Brain microvascular endothelial cell (primary cell): ENCODE data around the gene HSH2D.
"Not testable (repeated sequence)": the region's sequence is repeated elsewhere in the genome, so short reads cannot be mapped to it uniquely, and the experiment has no call there.

ENCODE experiments used
- DNase-seq: peaks from one replicate; pipeline ENCODE4 v3.0.0-alpha.2; 2020
- H3K27ac ChIP-seq: fragments of 250-450 bp; sonication (Bioruptor Pico); 2 replicates; pipeline ENCODE4 v1.5.1; 2020; ENCODE audit warnings: mild to moderate bottlenecking, moderate library complexity
- H3K27me3 ChIP-seq: fragments of 250-450 bp; sonication (Bioruptor Pico); replicated peaks from 2 replicates; pipeline ENCODE4 v1.5.1; 2020; ENCODE audit warnings: mild to moderate bottlenecking
- H3K36me3 ChIP-seq: fragments of 250-450 bp; sonication (Bioruptor Pico); replicated peaks from 2 replicates; pipeline ENCODE4 v1.5.1; 2020; ENCODE audit warnings: mild to moderate bottlenecking
- H3K4me3 ChIP-seq: 2 replicates; pipeline ENCODE4 v1.5.1; 2011; ENCODE audit warnings: low read depth, mild to moderate bottlenecking, control low read depth, low read length, moderate library complexity
- CTCF ChIP-seq: IDR thresholded peaks from 2 replicates; pipeline ENCODE4 v1.5.1; 2011; ENCODE audit warnings: low read depth, mild to moderate bottlenecking, moderate library complexity, low read length, control low read depth, inconsistent platforms; ENCODE audit errors: missing control alignments
- in situ Hi-C: cut with HindIII; loops from 2 replicates; pipeline ENCODE4 v1.10.0; 2017; ENCODE audit warnings: low sequenced_read_pairs, low pct_ligation_motif_present

Gene HSH2D

DNA sequence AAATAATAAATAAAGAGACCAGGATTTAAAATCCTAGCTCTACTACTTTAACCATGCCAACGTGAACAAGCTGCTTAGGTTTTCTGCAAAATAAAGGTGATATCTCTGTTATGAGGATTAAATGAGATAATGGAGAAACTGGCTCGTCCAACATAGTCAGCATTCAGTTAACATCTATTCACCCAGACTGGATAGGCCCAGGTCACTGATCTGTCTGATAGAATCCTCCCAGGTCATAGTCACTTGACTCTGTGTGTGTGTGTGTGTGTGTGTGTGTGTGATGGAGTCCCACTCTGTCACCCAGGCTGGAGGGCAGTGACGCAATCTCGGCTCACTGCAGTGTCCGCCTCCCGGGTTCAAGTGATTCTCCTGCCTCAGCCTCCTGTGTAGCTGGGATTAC, 44.7 kb upstream of the HSH2D start:
- TF ChIP-seq CTCF = no peak
- DNase-seq = no peak
- Histone ChIP-seq H3K36me3 (peaks cover 95% of the 10 kb centered on the region), H3K27ac (no peak overlapping the region), H3K4me3 (no peak overlapping the region), H3K27me3 (no peaks in the 10 kb centered on the region)
- in situ Hi-C loops = no loop called here

DNA sequence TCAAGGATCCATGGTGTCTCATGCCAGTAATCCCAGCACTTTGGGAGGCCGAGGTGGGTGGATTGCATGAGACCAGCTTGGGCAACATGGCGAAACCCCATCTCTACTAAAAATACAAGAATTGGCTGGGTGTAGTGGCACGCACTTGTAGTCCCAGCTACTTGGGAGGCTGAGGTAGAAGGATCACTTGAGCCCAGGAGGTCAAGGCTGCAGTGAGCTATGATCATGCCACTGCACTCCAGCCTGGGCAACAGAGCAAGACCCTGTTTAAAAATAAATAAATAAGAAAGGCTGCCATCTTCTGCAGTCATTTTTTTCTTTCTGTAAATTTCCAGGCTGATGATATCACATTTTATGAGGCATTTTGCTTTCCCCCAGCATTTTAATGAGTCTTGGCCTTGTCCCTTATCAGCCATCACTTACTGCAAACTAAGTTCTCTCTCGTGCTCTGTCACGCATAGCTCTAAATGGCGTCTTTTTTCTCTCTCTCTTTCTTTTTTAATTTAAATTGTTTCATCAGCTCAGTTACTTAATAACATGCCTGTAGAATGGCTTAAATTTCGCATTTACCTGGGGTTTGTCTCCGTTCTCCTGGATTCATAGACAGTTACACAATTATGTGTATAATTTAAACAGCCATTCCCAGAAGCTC, 44.0 kb upstream of the HSH2D start:
- in situ Hi-C loops, DNase-seq, H3K4me3 ChIP-seq, H3K27ac ChIP-seq, H3K27me3 ChIP-seq: not testable (repeated sequence)
- peaks cover 88% of the 10 kb centered on the region for H3K36me3 ChIP-seq

- Histone ChIP-seq H3K4me3 (no peak overlapping the region), H3K27me3 (no peaks in the 10 kb centered on the region), H3K36me3 (peaks cover 79% of the 10 kb centered on the region), H3K27ac (no peak overlapping the region)
- DNase-seq = no peak
- in situ Hi-C loops = no loop called here
- TF ChIP-seq CTCF = no peak
Observed at GRCh38 chr19:16100524-16100923, 43.0 kb upstream of the HSH2D start.

DNA sequence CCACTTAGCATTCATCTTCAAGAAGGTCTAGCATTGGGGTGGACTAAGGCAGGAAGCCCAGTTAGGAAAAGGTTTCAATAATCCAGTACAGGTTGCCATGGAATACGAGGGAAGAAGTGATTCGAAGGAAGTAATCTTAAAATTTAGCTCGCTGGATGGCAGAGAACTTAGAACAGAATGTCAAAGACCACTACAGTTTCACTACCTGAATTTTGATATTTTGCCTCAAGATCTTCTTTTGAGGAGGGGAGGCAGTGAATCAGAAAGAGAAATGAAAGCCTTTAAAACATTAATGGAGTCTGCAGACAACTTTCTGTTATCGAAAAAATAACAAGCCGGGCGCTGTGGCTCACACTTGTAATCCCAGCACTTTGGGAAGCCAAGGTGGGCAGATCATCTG, 38.8 kb upstream of the HSH2D start:
- Histone ChIP-seq H3K4me3 (no peak overlapping the region), H3K27me3 (no peaks in the 10 kb centered on the region), H3K36me3 (peaks cover 40% of the 10 kb centered on the region), H3K27ac (no peak overlapping the region)
- no peak for TF ChIP-seq CTCF
- DNase-seq = no peak
- in situ Hi-C loops = no loop called here

- no peak for TF ChIP-seq CTCF
- in situ Hi-C loops = no loop called here
- H3K27ac ChIP-seq = no peak overlapping the region
- H3K4me3 ChIP-seq = no peak overlapping the region
- H3K36me3 ChIP-seq = peaks cover 26% of the 10 kb centered on the region
- no peak for DNase-seq
- no peaks in the 10 kb centered on the region for H3K27me3 ChIP-seq
Observed at GRCh38 chr19:16106121-16106520, 37.4 kb upstream of the HSH2D start.

- peak; percentile 75 for TF ChIP-seq CTCF
- Histone ChIP-seq H3K36me3 (no peaks in the 10 kb centered on the region), H3K27ac (peak within 1 kb of the TSS; percentile 51), H3K27me3 (no peaks in the 10 kb centered on the region), H3K4me3 (peak within 1 kb of the TSS; percentile 95)
- DNase-seq = peak; percentile 98
- in situ Hi-C loops = no loop called here
Observed at GRCh38 chr19:16111160-16111908, 32.2 kb upstream of the HSH2D start, which contains the start of gene RAB8A. RAB8A (plus strand) TSS chr19:16111889; CDS start chr19:16111902, 13 bp downstream.
